ENCODE results near the gene CERS6.
"Not testable (repeated sequence)": the region's sequence is repeated elsewhere in the genome, so short reads cannot be mapped to it uniquely, and the experiment has no call there.

The CERS6 gene

GRCh38 chr2:168455645-168456520 is at the start of gene CERS6:
CERS6 (plus strand) TSS chr2:168456272; CDS start chr2:168456449, 177 bp downstream.
- Histone ChIP-seq H3K4me3 (ENCODE audit: low read depth, low read length) (peak within 1 kb of the TSS; percentile 93), H3K9me3 (ENCODE audit: severe bottlenecking) (peaks cover 6% of the 10 kb centered on the region), H3K27me3 (ENCODE audit: insufficient read depth, low read depth, severe bottlenecking) (no peaks in the 10 kb centered on the region), H3K27ac (peak within 1 kb of the TSS; percentile 89), H3K36me3 (peaks cover 3% of the 10 kb centered on the region)
- DNase-seq: peak; percentile 94
- TF ChIP-seq CTCF (IDR thresholded peaks at IDR 0.05; ENCODE audit: low read depth, low read length): no peak

- DNase-seq; H3K9me3 ChIP-seq (ENCODE audit: severe bottlenecking); H3K36me3 ChIP-seq; H3K27me3 ChIP-seq (ENCODE audit: insufficient read depth, low read depth, severe bottlenecking); H3K4me3 ChIP-seq (ENCODE audit: low read depth, low read length); H3K27ac ChIP-seq: not testable (repeated sequence)
Observed at GRCh38 chr2:168412301-168412700, 43.8 kb upstream of the CERS6 start.

GRCh38 chr2:168413101-168413500 is 43.0 kb upstream of the CERS6 start:
- not testable (repeated sequence) for H3K27me3 ChIP-seq (ENCODE audit: insufficient read depth, low read depth, severe bottlenecking); H3K27ac ChIP-seq; DNase-seq; H3K9me3 ChIP-seq (ENCODE audit: severe bottlenecking); H3K4me3 ChIP-seq (ENCODE audit: low read depth, low read length); H3K36me3 ChIP-seq

GRCh38 chr2:168416555-168416954 is 39.5 kb upstream of the CERS6 start:
- Histone ChIP-seq H3K27me3 (ENCODE audit: insufficient read depth, low read depth, severe bottlenecking) (no peaks in the 10 kb centered on the region), H3K36me3 (no peaks in the 10 kb centered on the region), H3K27ac (no peak overlapping the region), H3K9me3 (ENCODE audit: severe bottlenecking) (no peaks in the 10 kb centered on the region), H3K4me3 (ENCODE audit: low read depth, low read length) (no peak overlapping the region)
- TF ChIP-seq CTCF (IDR thresholded peaks at IDR 0.05; ENCODE audit: low read depth, low read length): no peak
- no peak for DNase-seq

GRCh38 chr2:168422584-168422983 is 33.5 kb upstream of the CERS6 start:
- Histone ChIP-seq H3K9me3 (ENCODE audit: severe bottlenecking) (no peaks in the 10 kb centered on the region), H3K27ac (no peak overlapping the region), H3K27me3 (ENCODE audit: insufficient read depth, low read depth, severe bottlenecking) (no peaks in the 10 kb centered on the region), H3K4me3 (ENCODE audit: low read depth, low read length) (no peak overlapping the region), H3K36me3 (no peaks in the 10 kb centered on the region)
- TF ChIP-seq CTCF (IDR thresholded peaks at IDR 0.05; ENCODE audit: low read depth, low read length): no peak
- DNase-seq: no peak

GRCh38 chr2:168424112-168424951 is 31.7 kb upstream of the CERS6 start:
- no peak for DNase-seq
- H3K4me3 ChIP-seq (ENCODE audit: low read depth, low read length): no peak overlapping the region
- H3K27ac ChIP-seq: no peak overlapping the region
- no peak for TF ChIP-seq CTCF (IDR thresholded peaks at IDR 0.05; ENCODE audit: low read depth, low read length)
- no peaks in the 10 kb centered on the region for H3K27me3 ChIP-seq (ENCODE audit: insufficient read depth, low read depth, severe bottlenecking)
- H3K9me3 ChIP-seq (ENCODE audit: severe bottlenecking): no peaks in the 10 kb centered on the region
- H3K36me3 ChIP-seq: no peaks in the 10 kb centered on the region
